GM04504 (cell line): ENCODE results near the gene GARIN5B.

ENCODE experiments used
- DNase-seq: peaks from one replicate; pipeline ENCODE4 v3.0.0-alpha.2; 2012; ENCODE audit warnings: low read depth

GARIN5B gene

GRCh38 chr19:55389386-55390317 is 26.6 kb upstream of the GARIN5B start:
- DNase-seq, result no peak

DNA sequence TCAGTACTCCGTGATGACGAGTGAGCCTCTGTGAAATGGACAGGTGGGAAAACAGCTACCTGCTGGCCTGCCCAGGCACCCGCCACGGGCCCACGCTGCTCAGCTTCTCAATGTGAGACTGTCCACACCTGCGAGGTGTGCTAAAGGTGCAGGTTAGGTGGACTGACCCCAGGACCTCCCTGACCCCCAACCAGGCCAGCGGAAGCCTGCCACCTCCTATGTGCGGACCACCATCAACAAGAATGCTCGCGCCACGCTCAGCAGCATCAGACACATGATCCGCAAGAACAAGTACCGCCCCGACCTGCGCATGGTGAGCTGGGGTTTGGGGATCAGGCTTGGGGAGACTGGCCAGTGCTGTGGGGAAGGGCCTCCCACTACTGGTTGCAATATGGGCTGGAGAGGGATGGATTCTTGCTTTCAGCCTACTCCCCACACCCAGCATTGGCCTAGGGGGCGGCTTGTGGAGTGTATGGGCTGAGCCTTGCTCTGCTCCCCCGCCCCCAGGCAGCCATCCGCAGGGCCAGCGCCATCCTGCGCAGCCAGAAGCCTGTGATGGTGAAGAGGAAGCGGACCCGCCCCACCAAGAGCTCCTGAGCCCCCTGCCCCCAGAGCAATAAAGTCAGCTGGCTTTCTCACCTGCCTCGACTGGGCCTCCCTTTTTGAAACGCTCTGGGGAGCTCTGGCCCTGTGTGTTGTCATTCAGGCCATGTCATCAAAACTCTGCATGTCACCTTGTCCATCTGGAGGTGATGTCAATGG is 24.9 kb upstream of the GARIN5B start:
- no peak for DNase-seq

GRCh38 chr19:55386493-55386971 is 23.5 kb upstream of the GARIN5B start:
- DNase-seq, result no peak

GRCh38 chr19:55385724-55386492 is 22.8 kb upstream of the GARIN5B start, which contains the start of gene RPL28:
Gene RPL28 (plus strand): TSS chr19:55385932. CDS start chr19:55386358, 426 bp downstream.
- DNase-seq, result peak; percentile 97

GRCh38 chr19:55384920-55385723 is 22.1 kb upstream of the GARIN5B start:
- DNase-seq, result peak; percentile 91

- DNase-seq, result no peak
Measured at GRCh38 chr19:55384131-55384919, 21.3 kb upstream of the GARIN5B start, which contains the start of gene TMEM238. Gene TMEM238 (minus strand): TSS chr19:55384292. CDS start chr19:55384259, 33 bp downstream.

GRCh38 chr19:55383279-55384130 is 20.4 kb upstream of the GARIN5B start:
- no peak for DNase-seq

- no peak for DNase-seq
Measured at GRCh38 chr19:55382522-55383054, 19.5 kb upstream of the GARIN5B start.

GRCh38 chr19:55382013-55382412 is 19.0 kb upstream of the GARIN5B start:
- no peak for DNase-seq

DNA sequence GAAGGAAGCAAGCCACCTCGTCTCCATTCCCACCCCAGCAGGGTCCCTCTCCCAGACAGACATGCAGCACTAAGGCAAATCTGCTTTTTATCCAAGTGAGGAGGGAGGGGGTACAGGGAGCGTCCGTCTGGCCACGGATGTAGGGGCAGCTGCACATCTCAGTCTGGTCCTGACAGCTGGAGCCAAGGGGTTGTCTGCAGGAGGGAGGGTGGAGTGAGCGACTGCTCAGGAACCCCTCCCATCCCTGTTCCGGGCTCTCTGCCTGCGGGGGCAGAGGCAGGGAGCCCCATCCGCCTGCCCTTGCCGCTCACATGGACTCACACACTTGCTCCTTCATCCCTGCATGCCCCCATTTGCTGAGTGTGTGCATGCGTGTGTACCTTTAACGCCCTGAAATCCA is 16.1 kb upstream of the GARIN5B start:
- DNase-seq, result no peak

- DNase-seq, result no peak
Measured at GRCh38 chr19:55377356-55378131, 14.5 kb upstream of the GARIN5B start.

DNA sequence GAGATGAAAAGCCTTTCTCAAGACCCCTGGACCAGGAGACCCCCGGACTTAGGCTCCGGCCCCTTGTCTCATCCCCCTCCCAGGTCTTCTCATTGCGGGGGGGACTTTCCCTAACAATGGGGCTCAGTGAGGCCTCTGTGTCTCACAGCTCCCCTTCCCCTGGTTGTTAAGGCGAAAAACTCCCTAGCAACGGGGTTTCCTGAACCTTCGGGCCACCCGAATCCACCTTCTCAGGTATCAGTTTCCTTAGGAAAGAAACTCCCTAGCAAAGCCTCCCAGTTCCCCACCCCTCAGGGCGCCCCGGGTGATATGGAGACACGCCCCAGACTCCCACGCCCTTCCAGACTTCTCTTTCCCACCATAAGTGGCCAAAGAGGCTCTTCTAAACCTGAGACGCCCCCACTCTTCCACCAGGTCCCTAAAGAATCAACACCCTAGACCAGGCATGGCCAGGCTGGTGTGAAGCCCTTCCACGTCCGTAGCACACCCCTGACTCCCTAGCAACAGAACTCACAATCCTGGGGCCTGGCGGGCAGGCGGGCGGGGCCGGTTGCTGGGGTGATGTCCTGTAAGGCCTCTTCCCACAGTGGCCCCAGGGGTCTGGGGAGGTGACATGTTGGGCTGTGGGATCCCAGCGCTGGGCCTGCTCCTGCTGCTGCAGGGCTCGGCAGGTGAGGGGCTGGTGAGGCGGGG is 13.3 kb upstream of the GARIN5B start, which contains the start of gene TMEM190:
Gene TMEM190, plus strand, starts transcription at position 586 of the 693 bp plus-strand sequence. Its CDS starts 28 bp downstream, at position 614.
- no peak for DNase-seq

DNA sequence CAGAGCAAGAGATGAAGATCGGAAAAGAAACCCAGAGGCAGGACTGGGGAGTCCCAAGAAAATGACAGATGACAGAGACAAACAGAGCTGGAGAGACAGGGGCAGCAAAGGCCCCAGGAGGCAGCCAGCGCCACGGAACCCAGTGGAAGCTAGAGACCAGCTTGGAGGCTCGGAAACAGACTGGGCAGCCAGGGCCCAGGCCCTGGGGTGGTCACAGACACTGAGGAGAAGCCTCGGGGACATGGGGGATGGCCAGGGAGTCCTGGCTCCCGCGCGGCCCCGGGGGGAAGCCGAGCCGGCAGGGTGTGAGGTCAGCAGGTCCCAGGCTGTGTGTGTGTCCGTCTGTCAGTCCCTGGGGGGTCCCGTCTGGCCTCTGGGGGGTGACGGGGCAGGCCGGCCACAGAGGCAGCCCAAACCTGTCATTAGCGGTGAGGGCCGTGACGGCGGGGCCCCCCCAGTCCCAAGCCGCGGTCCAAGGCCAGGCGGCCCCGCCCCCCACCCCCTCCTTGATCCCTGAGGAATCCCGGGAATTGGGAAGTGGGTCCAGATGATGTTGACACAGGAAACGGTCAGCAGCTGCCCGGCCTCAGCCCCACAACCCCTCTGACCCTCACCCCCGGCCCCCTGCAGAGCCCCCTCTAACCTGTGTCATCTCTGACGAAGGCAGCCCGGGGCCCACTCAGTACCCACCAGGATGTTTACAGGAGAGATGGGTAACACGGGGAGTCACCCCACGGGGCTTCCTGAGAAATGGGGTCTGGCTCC is 11.1 kb upstream of the GARIN5B start:
- DNase-seq, result no peak

DNA sequence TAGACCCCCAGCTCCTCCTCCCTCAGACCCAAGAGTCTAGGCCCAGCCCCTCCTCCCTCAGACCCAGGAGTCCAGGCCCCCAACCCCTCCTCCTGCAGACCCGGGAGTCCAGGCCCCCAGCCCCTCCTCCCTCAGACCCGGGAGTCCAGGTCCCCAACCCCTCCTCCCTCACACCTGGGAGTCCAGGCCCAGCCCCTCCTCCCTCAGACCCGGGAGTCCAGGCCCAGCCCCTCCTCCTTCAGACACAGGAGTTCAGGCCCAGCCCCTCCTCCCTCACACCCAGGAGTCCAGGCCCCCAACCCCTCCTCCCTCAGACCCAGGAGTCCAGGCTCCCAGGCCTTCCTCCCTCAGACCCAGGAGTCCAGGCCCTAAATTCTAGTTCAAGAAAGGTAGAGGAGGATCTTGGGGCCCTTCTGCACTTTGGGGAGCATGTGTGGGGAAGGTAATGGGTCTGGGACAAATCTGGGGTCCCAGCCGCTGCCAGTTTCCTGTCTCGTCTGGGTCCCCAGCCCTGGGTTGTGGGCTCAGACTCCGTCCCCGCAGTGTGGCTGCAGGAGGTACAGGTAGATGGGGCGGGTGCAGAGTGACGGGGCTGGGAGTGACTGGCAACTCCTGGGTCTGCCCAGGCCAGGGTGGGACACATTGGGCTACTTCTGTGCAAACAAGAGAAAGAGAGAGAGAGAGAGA is 10.4 kb upstream of the GARIN5B start:
- DNase-seq, result no peak

- DNase-seq, result no peak
Measured at GRCh38 chr19:55372316-55373081, 9.4 kb upstream of the GARIN5B start.
